Endothelial cell of umbilical vein (primary cell): ENCODE data around the gene RASIP1.
"Not testable (repeated sequence)": the region's sequence is repeated elsewhere in the genome, so short reads cannot be mapped to it uniquely, and the experiment has no call there.

ENCODE experiments used
- EZH2 ChIP-seq: IDR thresholded peaks from 2 replicates; pipeline ENCODE4 v1.6.1; 2012; ENCODE audit warnings: borderline replicate concordance, low read depth, mild to moderate bottlenecking, moderate library complexity, low read length, inconsistent platforms; ENCODE audit not compliant: severe bottlenecking
- FOS ChIP-seq: IDR thresholded peaks from 2 replicates; pipeline ENCODE4 v1.6.1; 2011; ENCODE audit warnings: mild to moderate bottlenecking, low read length, moderate library complexity, borderline replicate concordance; ENCODE audit not compliant: insufficient read depth
- POLR2A ChIP-seq: IDR thresholded peaks from 2 replicates; pipeline ENCODE4 v1.6.1; 2012; ENCODE audit warnings: low read depth, mild to moderate bottlenecking, control low read depth, low read length
- POLR2AphosphoS5 ChIP-seq: IDR thresholded peaks from 2 replicates; pipeline ENCODE4 v1.6.1; 2012; ENCODE audit warnings: low read depth, mild to moderate bottlenecking, control low read depth, low read length, moderate library complexity; ENCODE audit not compliant: insufficient read depth
- TF ChIP-seq, protein P1 (sequence below), 2 donors: IDR thresholded peaks; 1 replicate in 1 of 2; 2 replicates in 1 of 2; pipeline ENCODE4 v1.5.1; 2011; ENCODE audit warnings: low read length in 2 of 2, mild to moderate bottlenecking in 2 of 2, moderate library complexity in 2 of 2, control low read depth in 1 of 2, inconsistent platforms in 1 of 2, low read depth in 1 of 2; ENCODE audit not compliant: insufficient read depth in 1 of 2; ENCODE audit errors: extremely low read depth in 1 of 2

DNA sequence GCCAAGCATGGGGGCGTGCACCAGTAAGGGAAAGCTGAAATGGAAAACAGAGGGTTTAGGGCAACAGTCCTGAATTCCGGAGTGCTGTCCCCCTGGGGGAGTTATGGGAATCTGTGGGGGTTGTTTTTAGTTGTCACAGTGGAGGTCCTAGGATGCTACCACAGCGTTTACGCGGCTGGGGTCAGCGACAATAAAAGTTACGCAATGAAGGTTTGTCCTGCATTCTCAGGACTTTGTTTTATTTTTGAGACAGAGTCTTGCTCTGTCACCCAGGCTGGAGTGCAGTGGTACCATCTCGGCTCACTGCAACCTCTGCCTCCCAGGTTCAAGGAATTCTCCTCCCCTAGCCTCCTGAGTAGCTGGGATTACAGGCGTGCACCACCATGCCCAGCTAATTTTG, 46.8 kb downstream of the RASIP1 start:
- not testable (repeated sequence) for TF ChIP-seq POLR2A, EZH2, POLR2AphosphoS5, FOS
- TF ChIP-seq, protein P1, sequence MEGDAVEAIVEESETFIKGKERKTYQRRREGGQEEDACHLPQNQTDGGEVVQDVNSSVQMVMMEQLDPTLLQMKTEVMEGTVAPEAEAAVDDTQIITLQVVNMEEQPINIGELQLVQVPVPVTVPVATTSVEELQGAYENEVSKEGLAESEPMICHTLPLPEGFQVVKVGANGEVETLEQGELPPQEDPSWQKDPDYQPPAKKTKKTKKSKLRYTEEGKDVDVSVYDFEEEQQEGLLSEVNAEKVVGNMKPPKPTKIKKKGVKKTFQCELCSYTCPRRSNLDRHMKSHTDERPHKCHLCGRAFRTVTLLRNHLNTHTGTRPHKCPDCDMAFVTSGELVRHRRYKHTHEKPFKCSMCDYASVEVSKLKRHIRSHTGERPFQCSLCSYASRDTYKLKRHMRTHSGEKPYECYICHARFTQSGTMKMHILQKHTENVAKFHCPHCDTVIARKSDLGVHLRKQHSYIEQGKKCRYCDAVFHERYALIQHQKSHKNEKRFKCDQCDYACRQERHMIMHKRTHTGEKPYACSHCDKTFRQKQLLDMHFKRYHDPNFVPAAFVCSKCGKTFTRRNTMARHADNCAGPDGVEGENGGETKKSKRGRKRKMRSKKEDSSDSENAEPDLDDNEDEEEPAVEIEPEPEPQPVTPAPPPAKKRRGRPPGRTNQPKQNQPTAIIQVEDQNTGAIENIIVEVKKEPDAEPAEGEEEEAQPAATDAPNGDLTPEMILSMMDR (IDR thresholded peaks at IDR 0.05; ENCODE audit: extremely low read depth in 1 of 2, insufficient read depth in 1 of 2, low read depth in 1 of 2, low read length in 2 of 2) = not testable (repeated sequence)
